K562 (cell line): Measurements from ENCODE around the gene CARD8. TPM values are rescaled to one million over a fixed set of nuclear protein-coding genes. Genes with fewer than 3 reads are reported as not detected.

Source experiments
- HMBOX1 ChIP-seq: sonication (generic); IDR thresholded peaks from 2 replicates; pipeline ENCODE4 v1.6.1; 2016
- KDM5B ChIP-seq: fragments of 200-600 bp; sonication (generic); IDR thresholded peaks from 2 replicates; pipeline ENCODE4 v1.6.1; 2012; ENCODE audit warnings: low read depth, mild to moderate bottlenecking, moderate library complexity, low read length, control low read depth, inconsistent platforms; ENCODE audit not compliant: insufficient replicate concordance
- KLF10 ChIP-seq: fragments of 250-450 bp; sonication (Bioruptor Pico); IDR thresholded peaks from 2 replicates; pipeline ENCODE4 v1.6.1; 2021; ENCODE audit warnings: matching md5 sums
- KLF16 ChIP-seq: IDR thresholded peaks from 2 replicates; pipeline ENCODE4 v1.6.1; 2016; ENCODE audit warnings: antibody characterized with exemption
- NEUROD1 ChIP-seq: fragments of 150-350 bp; IDR thresholded peaks from 2 replicates; pipeline ENCODE4 v1.6.1; 2014; ENCODE audit warnings: borderline replicate concordance, low read length, low read depth; ENCODE audit not compliant: partially characterized antibody
- NFE2L1 ChIP-seq: fragments of 450-650 bp; IDR thresholded peaks from 2 replicates; pipeline ENCODE4 v1.6.1; 2016; ENCODE audit warnings: missing genetic modification characterization, low read depth, mild to moderate bottlenecking, missing compliant biosample characterization, moderate library complexity, borderline replicate concordance
- OTX1 ChIP-seq: fragments of 450-650 bp; formaldehyde crosslinking; IDR thresholded peaks from 2 replicates; pipeline ENCODE4 v1.4.0; 2022; ENCODE audit warnings: mild to moderate bottlenecking
- PATZ1 ChIP-seq: fragments of 250-450 bp; sonication (Bioruptor Pico); IDR thresholded peaks from 2 replicates; pipeline ENCODE4 v1.5.0; 2020; ENCODE audit warnings: mild to moderate bottlenecking, borderline replicate concordance
- SIRT6 ChIP-seq: IDR thresholded peaks from one replicate; pipeline ENCODE4 v1.6.1; 2012; ENCODE audit warnings: low read depth, mild to moderate bottlenecking, control low read depth, inconsistent platforms, low read length, moderate library complexity
- SMARCA5 ChIP-seq: fragments of 450-650 bp; IDR thresholded peaks from 2 replicates; pipeline ENCODE4 v1.6.1; 2016
- SP1 ChIP-seq: sonication (generic); formaldehyde crosslinking; IDR thresholded peaks from 2 replicates; pipeline ENCODE4 v1.8.1; 2022; ENCODE audit warnings: mild to moderate bottlenecking, missing genetic modification reagents
- SRF ChIP-seq, 2 experiments: fragments of 250-450, 450-650 bp in 1 of 2; sonication (Bioruptor Pico) in 1 of 2; sonication (generic) in 1 of 2; formaldehyde crosslinking; IDR thresholded peaks; 2 replicates each; pipeline versions ENCODE4 v1.5.0 to v1.5.1; 2020 to 2022; ENCODE audit warnings: mild to moderate bottlenecking in 1 of 2, missing genetic modification reagents in 1 of 2
- TCFL5 ChIP-seq: fragments of 250-450 bp; sonication (Bioruptor Pico); conservative IDR thresholded peaks from 2 replicates; pipeline ENCODE4 v1.6.1; 2021; ENCODE audit warnings: mild to moderate bottlenecking, moderate library complexity, matching md5 sums
- ZNF282 ChIP-seq: sonication (generic); formaldehyde crosslinking; IDR thresholded peaks from 2 replicates; pipeline ENCODE4 v1.8.1; 2023; ENCODE audit warnings: missing genetic modification reagents
- ZNF436 ChIP-seq: fragments of 250-450, 450-650 bp; sonication (Bioruptor Pico); formaldehyde crosslinking; IDR thresholded peaks from 2 replicates; pipeline ENCODE4 v1.7.0; 2020; ENCODE audit warnings: mild to moderate bottlenecking
- polyA plus RNA-seq, 8 experiments: library from polyadenylated mRNA; depleted of rRNA in 4 of 8; stranded (reverse) in 5 of 8; unstranded in 3 of 8; fragments of >200 nt; fragmentation: Nextera tagmentation in 2 of 8; fragmentation: Illumina TruSeq in 1 of 8; extraction: Ambion mirVana in 2 of 8; extraction: Trizol in 1 of 8; gene quantifications; 2 replicates each; pipeline versions ENCODE4 v1.2.1 to v1.2.3, GENCODE V29; 2011 to 2014; ENCODE audit warnings: inconsistent platforms in 1 of 8, missing spikeins in 1 of 8
- total RNA-seq, 7 experiments: library from RNA; depleted of rRNA in 6 of 7; stranded (reverse); fragments of >200 nt in 6 of 7; fragmentation: Illumina TruSeq in 2 of 7; extraction: Trizol in 2 of 7; gene quantifications; 2 replicates each; pipeline versions ENCODE4 v1.2.1 to v1.2.3, GENCODE V29; 2011 to 2021; ENCODE audit warnings: low replicate concordance in 1 of 7
- TF ChIP-seq, protein P1 (sequence below): fragments of 250-450 bp; sonication (Bioruptor Pico); IDR thresholded peaks from 2 replicates; pipeline ENCODE4 v1.4.0; 2020; ENCODE audit warnings: mild to moderate bottlenecking, moderate library complexity
- TF ChIP-seq, protein P2 (sequence below), 3 experiments: IDR thresholded peaks in 2 of 3; conservative IDR thresholded peaks in 1 of 3; 2 replicates each; pipeline ENCODE4 v1.5.1; 2011 to 2012; ENCODE audit warnings: low read length in 3 of 3, mild to moderate bottlenecking in 3 of 3, control low read depth in 2 of 3, improper control_type of control experiment in 1 of 3, inconsistent platforms in 1 of 3, low read depth in 1 of 3, mixed read lengths in 1 of 3, moderate library complexity in 1 of 3; ENCODE audit not compliant: insufficient read depth in 2 of 3
- TF ChIP-seq, protein P3 (sequence below), 2 experiments: IDR thresholded peaks; 2 replicates each; pipeline ENCODE4 v1.6.1; 2011; ENCODE audit warnings: borderline replicate concordance in 1 of 2, control low read depth in 1 of 2, low read depth in 1 of 2, low read length in 1 of 2, mild to moderate bottlenecking in 1 of 2, mixed read lengths in 1 of 2, moderate library complexity in 1 of 2; ENCODE audit not compliant: insufficient read depth in 1 of 2, insufficient read length in 1 of 2, poor library complexity in 1 of 2, severe bottlenecking in 1 of 2; ENCODE audit errors: extremely low read depth in 1 of 2

Gene CARD8
- total and polyA plus RNA-seq, 9 of the 15 experiments (the other 6 are each of a cell fraction or from before 2014, with no cell fraction given) = 11.5 to 26.4 (median 20.8) TPM

GRCh38 chr19:48255376-48256303, at the start of gene CARD8 (continued):
- TF ChIP-seq, protein P1, sequence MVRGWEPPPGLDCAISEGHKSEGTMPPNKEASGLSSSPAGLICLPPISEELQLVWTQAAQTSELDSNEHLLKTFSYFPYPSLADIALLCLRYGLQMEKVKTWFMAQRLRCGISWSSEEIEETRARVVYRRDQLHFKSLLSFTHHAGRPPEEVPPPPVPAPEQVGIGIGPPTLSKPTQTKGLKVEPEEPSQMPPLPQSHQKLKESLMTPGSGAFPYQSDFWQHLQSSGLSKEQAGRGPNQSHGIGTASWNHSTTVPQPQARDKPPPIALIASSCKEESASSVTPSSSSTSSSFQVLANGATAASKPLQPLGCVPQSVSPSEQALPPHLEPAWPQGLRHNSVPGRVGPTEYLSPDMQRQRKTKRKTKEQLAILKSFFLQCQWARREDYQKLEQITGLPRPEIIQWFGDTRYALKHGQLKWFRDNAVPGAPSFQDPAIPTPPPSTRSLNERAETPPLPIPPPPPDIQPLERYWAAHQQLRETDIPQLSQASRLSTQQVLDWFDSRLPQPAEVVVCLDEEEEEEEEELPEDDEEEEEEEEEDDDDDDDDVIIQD = no peak
- TF ChIP-seq KLF10 (CRISPR knock-in tag) (no peak), KDM5B (peak; percentile 90), KLF16 (no peak), OTX1 (0 out of 2 replicates have a peak, but pooled peaks have one; percentile 83), SMARCA5 (no peak), PATZ1 (CRISPR knock-in tag) (no peak), TCFL5 (CRISPR knock-in tag) (no peak), ZNF436 (CRISPR knock-in tag) (no peak), ZNF282 (CRISPR knock-in tag) (no peak), SIRT6 (no peak), NEUROD1 (no peak), SRF (CRISPR knock-in tag; IDR thresholded peaks at IDR 0.05) (no peak; a peak in 1 of 4 replicates), HMBOX1 (no peak), NFE2L1 (tag) (no peak), SP1 (CRISPR knock-in tag) (peak; percentile 70)
- TF ChIP-seq, protein P2, sequence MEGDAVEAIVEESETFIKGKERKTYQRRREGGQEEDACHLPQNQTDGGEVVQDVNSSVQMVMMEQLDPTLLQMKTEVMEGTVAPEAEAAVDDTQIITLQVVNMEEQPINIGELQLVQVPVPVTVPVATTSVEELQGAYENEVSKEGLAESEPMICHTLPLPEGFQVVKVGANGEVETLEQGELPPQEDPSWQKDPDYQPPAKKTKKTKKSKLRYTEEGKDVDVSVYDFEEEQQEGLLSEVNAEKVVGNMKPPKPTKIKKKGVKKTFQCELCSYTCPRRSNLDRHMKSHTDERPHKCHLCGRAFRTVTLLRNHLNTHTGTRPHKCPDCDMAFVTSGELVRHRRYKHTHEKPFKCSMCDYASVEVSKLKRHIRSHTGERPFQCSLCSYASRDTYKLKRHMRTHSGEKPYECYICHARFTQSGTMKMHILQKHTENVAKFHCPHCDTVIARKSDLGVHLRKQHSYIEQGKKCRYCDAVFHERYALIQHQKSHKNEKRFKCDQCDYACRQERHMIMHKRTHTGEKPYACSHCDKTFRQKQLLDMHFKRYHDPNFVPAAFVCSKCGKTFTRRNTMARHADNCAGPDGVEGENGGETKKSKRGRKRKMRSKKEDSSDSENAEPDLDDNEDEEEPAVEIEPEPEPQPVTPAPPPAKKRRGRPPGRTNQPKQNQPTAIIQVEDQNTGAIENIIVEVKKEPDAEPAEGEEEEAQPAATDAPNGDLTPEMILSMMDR (IDR thresholded peaks at IDR 0.05 in 2 of 3, conservative IDR thresholded peaks at IDR 0.05 in 1 of 3; ENCODE audit: insufficient read depth in 2 of 3, low read depth in 1 of 3, low read length in 3 of 3) = 0 out of 6 replicates have a peak, but pooled peaks of 1 of the 3 experiments have one; percentile 4
- TF ChIP-seq, protein P3, sequence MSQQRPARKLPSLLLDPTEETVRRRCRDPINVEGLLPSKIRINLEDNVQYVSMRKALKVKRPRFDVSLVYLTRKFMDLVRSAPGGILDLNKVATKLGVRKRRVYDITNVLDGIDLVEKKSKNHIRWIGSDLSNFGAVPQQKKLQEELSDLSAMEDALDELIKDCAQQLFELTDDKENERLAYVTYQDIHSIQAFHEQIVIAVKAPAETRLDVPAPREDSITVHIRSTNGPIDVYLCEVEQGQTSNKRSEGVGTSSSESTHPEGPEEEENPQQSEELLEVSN (IDR thresholded peaks at IDR 0.05; ENCODE audit: borderline replicate concordance in 1 of 2, extremely low read depth in 1 of 2, insufficient read depth in 1 of 2, insufficient read length in 1 of 2, low read depth in 1 of 2, low read length in 1 of 2, poor library complexity in 1 of 2, severe bottlenecking in 1 of 2) = no peak
